Endothelial cell of umbilical vein (primary cell): Measurements from ENCODE around the gene ZNF438.

Experiments
- EZH2 ChIP-seq: IDR thresholded peaks from 2 replicates; pipeline ENCODE4 v1.6.1; 2012; ENCODE audit warnings: borderline replicate concordance, low read depth, mild to moderate bottlenecking, moderate library complexity, low read length, inconsistent platforms; ENCODE audit not compliant: severe bottlenecking
- JUN ChIP-seq: IDR thresholded peaks from 2 replicates; pipeline ENCODE4 v1.6.1; 2011; ENCODE audit warnings: borderline replicate concordance, low read depth; ENCODE audit not compliant: insufficient read length, insufficient read depth
- MYC ChIP-seq: IDR thresholded peaks from one replicate; pipeline ENCODE4 v1.6.1; 2011; ENCODE audit warnings: mild to moderate bottlenecking, low read depth, low read length
- POLR2A ChIP-seq: IDR thresholded peaks from 2 replicates; pipeline ENCODE4 v1.6.1; 2012; ENCODE audit warnings: low read depth, mild to moderate bottlenecking, control low read depth, low read length
- POLR2AphosphoS5 ChIP-seq: IDR thresholded peaks from 2 replicates; pipeline ENCODE4 v1.6.1; 2012; ENCODE audit warnings: low read depth, mild to moderate bottlenecking, control low read depth, low read length, moderate library complexity; ENCODE audit not compliant: insufficient read depth
- TF ChIP-seq, protein P1 (sequence below), 2 donors: IDR thresholded peaks; 1 replicate in 1 of 2; 2 replicates in 1 of 2; pipeline ENCODE4 v1.5.1; 2011; ENCODE audit warnings: low read length in 2 of 2, mild to moderate bottlenecking in 2 of 2, moderate library complexity in 2 of 2, control low read depth in 1 of 2, inconsistent platforms in 1 of 2, low read depth in 1 of 2; ENCODE audit not compliant: insufficient read depth in 1 of 2; ENCODE audit errors: extremely low read depth in 1 of 2
- TF ChIP-seq, protein P2 (sequence below): IDR thresholded peaks from 2 replicates; pipeline ENCODE4 v1.6.1; 2011; ENCODE audit not compliant: insufficient read depth, insufficient read length

DNA sequence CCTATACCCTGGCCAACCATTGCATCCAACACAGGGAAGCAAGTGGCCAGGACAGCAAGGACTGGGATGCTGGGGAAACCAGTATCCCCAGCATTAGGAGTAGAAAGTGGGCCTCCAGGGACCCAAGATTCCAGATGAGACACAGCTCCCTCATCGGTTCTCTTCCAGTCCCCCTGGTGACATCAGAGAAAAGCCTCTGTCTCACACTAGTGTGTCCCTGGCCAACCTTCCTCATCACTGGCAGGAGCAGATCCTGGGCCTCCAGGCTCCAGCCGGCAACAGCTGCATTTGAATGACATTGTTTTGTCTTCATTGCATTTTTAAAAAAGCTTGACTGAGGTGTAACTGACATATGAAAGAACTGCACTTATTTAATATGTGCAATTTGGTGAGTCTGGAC is 224.8 kb downstream of the ZNF438 start:
- TF ChIP-seq, protein P1, sequence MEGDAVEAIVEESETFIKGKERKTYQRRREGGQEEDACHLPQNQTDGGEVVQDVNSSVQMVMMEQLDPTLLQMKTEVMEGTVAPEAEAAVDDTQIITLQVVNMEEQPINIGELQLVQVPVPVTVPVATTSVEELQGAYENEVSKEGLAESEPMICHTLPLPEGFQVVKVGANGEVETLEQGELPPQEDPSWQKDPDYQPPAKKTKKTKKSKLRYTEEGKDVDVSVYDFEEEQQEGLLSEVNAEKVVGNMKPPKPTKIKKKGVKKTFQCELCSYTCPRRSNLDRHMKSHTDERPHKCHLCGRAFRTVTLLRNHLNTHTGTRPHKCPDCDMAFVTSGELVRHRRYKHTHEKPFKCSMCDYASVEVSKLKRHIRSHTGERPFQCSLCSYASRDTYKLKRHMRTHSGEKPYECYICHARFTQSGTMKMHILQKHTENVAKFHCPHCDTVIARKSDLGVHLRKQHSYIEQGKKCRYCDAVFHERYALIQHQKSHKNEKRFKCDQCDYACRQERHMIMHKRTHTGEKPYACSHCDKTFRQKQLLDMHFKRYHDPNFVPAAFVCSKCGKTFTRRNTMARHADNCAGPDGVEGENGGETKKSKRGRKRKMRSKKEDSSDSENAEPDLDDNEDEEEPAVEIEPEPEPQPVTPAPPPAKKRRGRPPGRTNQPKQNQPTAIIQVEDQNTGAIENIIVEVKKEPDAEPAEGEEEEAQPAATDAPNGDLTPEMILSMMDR (IDR thresholded peaks at IDR 0.05; ENCODE audit: extremely low read depth in 1 of 2, insufficient read depth in 1 of 2, low read depth in 1 of 2, low read length in 2 of 2): no peak
- TF ChIP-seq POLR2A (no peak), JUN (no peak), EZH2 (no peak), MYC (no peak), POLR2AphosphoS5 (no peak)
- TF ChIP-seq, protein P2, sequence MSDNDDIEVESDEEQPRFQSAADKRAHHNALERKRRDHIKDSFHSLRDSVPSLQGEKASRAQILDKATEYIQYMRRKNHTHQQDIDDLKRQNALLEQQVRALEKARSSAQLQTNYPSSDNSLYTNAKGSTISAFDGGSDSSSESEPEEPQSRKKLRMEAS: no peak
